ENCODE data around the gene SNAP23. TPM values are rescaled to one million over a fixed set of nuclear protein-coding genes. Genes with fewer than 3 reads are reported as not detected.
"Not testable (repeated sequence)": the region's sequence is repeated elsewhere in the genome, so short reads cannot be mapped to it uniquely, and the experiment has no call there.

Gene SNAP23
- total RNA-seq, 4 donors from 2014 or later: 54.0 to 77.9 (median 64.0) TPM

- Histone ChIP-seq H3K27ac (peak overlapping the region in 2 of 4 donors; percentile 94 to 98), H3K36me3 (peaks cover 0 to 11% (median 0%) of the 10 kb centered on the region in 3 donors), H3K9me3 (no peaks in the 10 kb centered on the region), H3K27me3 (no peaks in the 10 kb centered on the region), H3K4me1 (peaks cover 0 to 38% (median 22%) of the 10 kb centered on the region in 4 donors), H3K4me3 (peak overlapping the region in 3 of 4 donors; percentile 75 to 96 (median 96))
- TF ChIP-seq EP300 (IDR thresholded peaks at IDR 0.05) (no peak), CTCF (IDR thresholded peaks at IDR 0.05) (no peak), POLR2A (IDR thresholded peaks at IDR 0.05) (no peak)
- 68 to 69% methylated on average over 12 of the region's 12 CpGs for WGBS, 2 donors
- DNase-seq (ENCODE audit: low spot score in 2 of 2): no peak
Measured at GRCh38 chr15:42549741-42550392, 54.4 kb downstream of the SNAP23 start.

- H3K4me3 ChIP-seq: no peak overlapping the region
- H3K9me3 ChIP-seq: no peaks in the 10 kb centered on the region
- peaks cover 0 to 9% (median 7%) of the 10 kb centered on the region in 4 donors for H3K4me1 ChIP-seq
- no peak for TF ChIP-seq POLR2A (IDR thresholded peaks at IDR 0.05)
- no peak for TF ChIP-seq EP300 (IDR thresholded peaks at IDR 0.05)
- no peak for TF ChIP-seq CTCF (IDR thresholded peaks at IDR 0.05)
- H3K27me3 ChIP-seq: no peaks in the 10 kb centered on the region
- H3K36me3 ChIP-seq: peaks cover 0 to 4% (median 0%) of the 10 kb centered on the region in 3 donors
- 95 to 100% methylated on average over 1 of the region's 1 CpG for WGBS, 2 donors
- peak overlapping the region in 1 of 4 donors; percentile 17 for H3K27ac ChIP-seq
- no peak for DNase-seq (ENCODE audit: low spot score in 2 of 2)
Measured at GRCh38 chr15:42553554-42553953, 58.1 kb downstream of the SNAP23 start.

GRCh38 chr15:42556550-42557207 lies 61.2 kb downstream of the SNAP23 start:
- H3K36me3 ChIP-seq: peaks cover 0 to 34% (median 0%) of the 10 kb centered on the region in 3 donors
- not testable (repeated sequence) for H3K9me3 ChIP-seq; H3K4me3 ChIP-seq; H3K4me1 ChIP-seq; DNase-seq (ENCODE audit: low spot score in 2 of 2); H3K27ac ChIP-seq; H3K27me3 ChIP-seq
- WGBS, 2 donors: 91 to 93% methylated on average over 12 of the region's 12 CpGs

GRCh38 chr15:42558739-42559138 lies 63.3 kb downstream of the SNAP23 start:
- no peak for DNase-seq (ENCODE audit: low spot score in 2 of 2)
- no peaks in the 10 kb centered on the region for H3K9me3 ChIP-seq
- H3K4me3 ChIP-seq: no peak overlapping the region
- H3K27me3 ChIP-seq: no peaks in the 10 kb centered on the region
- H3K4me1 ChIP-seq: no peaks in the 10 kb centered on the region
- peaks cover 0 to 54% (median 0%) of the 10 kb centered on the region in 3 donors for H3K36me3 ChIP-seq
- no peak overlapping the region for H3K27ac ChIP-seq
- TF ChIP-seq POLR2A (IDR thresholded peaks at IDR 0.05) (no peak), EP300 (IDR thresholded peaks at IDR 0.05) (no peak)
- WGBS, 2 donors: 95 to 97% methylated on average over 3 of the region's 3 CpGs

- Histone ChIP-seq H3K36me3 (peaks cover 0 to under 1% (median 0%) of the 10 kb centered on the region in 3 donors), H3K4me1 (peaks cover 0 to 50% (median 16%) of the 10 kb centered on the region in 4 donors), H3K9me3 (no peaks in the 10 kb centered on the region), H3K4me3 (peak within 1 kb of the TSS; percentile 79 to 98 (median 90)), H3K27me3 (no peaks in the 10 kb centered on the region), H3K27ac (peak within 1 kb of the TSS; percentile 89 to 97 (median 94))
- TF ChIP-seq EP300 (IDR thresholded peaks at IDR 0.05) (peak; percentile 90 to 93), POLR2A (IDR thresholded peaks at IDR 0.05) (peak; percentile 44 to 86), CTCF (IDR thresholded peaks at IDR 0.05) (peak in 2 of 5 experiments; percentile 8 to 33)
- WGBS, 2 donors: 0 to 1% methylated on average over 39 to 61 of the region's 95 CpGs
- peak; percentile 96 for DNase-seq (ENCODE audit: low spot score in 2 of 2)
Measured at GRCh38 chr15:42575188-42576039, 80.0 kb downstream of the SNAP23 start, which contains the start of gene STARD9. Gene STARD9, plus strand, starts transcription at chr15:42575606. Its CDS starts 110 bp downstream, at chr15:42575716.
